Activated naive CD4-positive, alpha-beta T cell treated with anti-CD3 and anti-CD28 coated beads for 36 hours (primary cell): ENCODE data around the gene VEZT. TPM values are rescaled to one million over a fixed set of nuclear protein-coding genes. Genes with fewer than 3 reads are reported as not detected.
A peak's percentile ranks its signal among the peaks of the same experiment; 100 is the strongest.

Experiments used
- CTCF ChIA-PET: fragments of 350-600 bp; sonication (Branson Sonifier 250); formaldehyde crosslinking; loops from one replicate; lab custom pipeline; 2021; ENCODE audit warnings: antibody characterized with exemption; lab: Charles Lee
- DNase-seq: peaks from one replicate; pipeline ENCODE4 v3.0.0-alpha.2; 2020
- H3K27ac Mint-ChIP-seq: one replicate; pipeline ENCODE4 v1.8.0; 2021; ENCODE audit warnings: mild to moderate bottlenecking, mixed read lengths
- H3K27me3 Mint-ChIP-seq: one replicate; pipeline ENCODE4 v1.8.0; 2021; ENCODE audit warnings: low read depth, mixed read lengths
- H3K36me3 Mint-ChIP-seq: one replicate; pipeline ENCODE4 v1.8.0; 2021; ENCODE audit warnings: low read depth, mixed read lengths
- H3K4me1 Mint-ChIP-seq: one replicate; pipeline ENCODE4 v1.8.0; 2021; ENCODE audit warnings: low read depth, mixed read lengths
- H3K4me3 Mint-ChIP-seq: one replicate; pipeline ENCODE4 v1.8.0; 2021; ENCODE audit warnings: mild to moderate bottlenecking, moderate library complexity, mixed read lengths
- H3K9me3 Mint-ChIP-seq: one replicate; pipeline ENCODE4 v1.8.0; 2021; ENCODE audit warnings: mixed read lengths
- intact Hi-C: fragments of 100-400 bp; cut with micrococcal nuclease; formaldehyde crosslinking; loops from one replicate; pipeline ENCODE4 v1.15.1; 2023
- total RNA-seq, 2 experiments: library from RNA; stranded (reverse); gene quantifications; one replicate each; pipeline ENCODE4 v1.2.3, GENCODE V29; 2021

Gene VEZT
- total RNA-seq: 10 to 100 TPM; 41.3 to 42.5 TPM

DNA sequence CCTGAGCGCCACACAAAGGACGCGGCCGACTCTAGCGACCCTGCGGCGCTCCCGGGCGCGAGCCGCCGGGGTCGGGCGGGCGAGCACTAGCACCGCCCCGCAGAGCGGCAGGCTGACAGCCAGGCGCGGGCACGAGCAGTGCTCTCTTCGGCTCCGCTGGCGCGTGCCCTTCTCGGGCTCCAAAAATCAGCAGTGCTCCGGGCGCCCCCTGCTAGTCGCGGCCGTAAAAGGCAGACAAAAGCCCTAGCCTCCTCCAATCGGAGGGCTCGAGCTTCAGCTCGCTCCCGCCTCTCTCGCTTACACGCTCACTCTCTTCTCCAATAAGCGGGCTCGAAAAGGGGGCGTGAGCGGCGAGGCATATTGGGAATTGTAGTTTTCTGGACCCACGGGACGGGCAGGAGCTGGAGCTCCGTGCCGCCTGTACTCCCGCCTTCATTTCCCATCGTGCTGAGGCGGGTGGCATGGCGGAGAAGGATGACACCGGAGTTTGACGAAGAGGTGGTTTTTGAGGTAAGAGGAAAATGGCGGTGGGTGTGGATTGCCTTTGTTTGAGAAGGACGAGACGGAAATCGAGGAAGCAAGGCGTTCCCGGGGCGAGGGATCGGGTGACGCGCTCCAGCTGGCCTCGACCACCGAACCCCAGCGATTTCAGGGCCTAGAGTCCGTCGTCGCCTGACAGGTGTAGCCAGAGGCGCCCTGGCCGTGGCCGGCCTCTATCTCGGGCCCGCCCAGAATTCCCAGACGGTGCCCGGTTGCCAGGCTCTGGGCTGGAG is at the start of gene VEZT, which contains the start of gene FGD6:
TSS of gene VEZT (plus strand) at position 431 of the 773 bp plus-strand sequence. CDS start at position 475, 44 bp downstream.
TSS of gene FGD6 (minus strand) at position 91 of the 773 bp plus-strand sequence. CDS start 227 bp downstream, outside the sequence.
- CTCF ChIA-PET: interaction anchor here (0.6 to 1.5 kb wide), 5 partner anchors 9 to 312 kb away, joined by 3 to 10 read pairs (median 3); no protein-coding TSS in a partner anchor
- intact Hi-C loops: loop anchor here (1.0 to 5.0 kb wide), 16 partner anchors 100 to 1540 kb away; partner anchors contain the start of genes AMDHD1, CCDC38, CEP83 and CRADD
- no peaks in the 10 kb centered on the region for H3K27me3 Mint-ChIP-seq

GRCh38 chr12:95168746-95169145 is 48.9 kb upstream of the VEZT start:
- intact Hi-C loops: no loop called here

More for the DNA sequence above, at the start of gene VEZT, which contains the start of gene FGD6:
- Mint-ChIP-seq H3K36me3 (no peaks in the 10 kb centered on the region), H3K4me1 (peaks cover 30% of the 10 kb centered on the region), H3K4me3 (peak within 1 kb of the TSS; percentile 98), H3K27ac (peak within 1 kb of the TSS; percentile 97), H3K9me3 (no peaks in the 10 kb centered on the region)
- DNase-seq: peak; percentile 99

GRCh38 chr12:95169368-95169767 is 48.2 kb upstream of the VEZT start:
- no peak overlapping the region for H3K27ac Mint-ChIP-seq
- no peaks in the 10 kb centered on the region for H3K27me3 Mint-ChIP-seq
- intact Hi-C loops: no loop called here
- no peaks in the 10 kb centered on the region for H3K9me3 Mint-ChIP-seq
- no peak for DNase-seq
- H3K36me3 Mint-ChIP-seq: no peaks in the 10 kb centered on the region
- no peak overlapping the region for H3K4me3 Mint-ChIP-seq
- no peaks in the 10 kb centered on the region for H3K4me1 Mint-ChIP-seq
- CTCF ChIA-PET: no interaction called here

More at GRCh38 chr12:95168746-95169145, 48.9 kb upstream of the VEZT start:
- Mint-ChIP-seq H3K27me3 (no peaks in the 10 kb centered on the region), H3K36me3 (no peaks in the 10 kb centered on the region), H3K27ac (no peak overlapping the region), H3K4me3 (no peak overlapping the region), H3K4me1 (no peaks in the 10 kb centered on the region), H3K9me3 (no peaks in the 10 kb centered on the region)
- no peak for DNase-seq
- CTCF ChIA-PET: interaction anchor here (0.6 kb wide), 1 partner anchor 70 kb away, joined by 3 read pairs; no protein-coding TSS in a partner anchor

DNA sequence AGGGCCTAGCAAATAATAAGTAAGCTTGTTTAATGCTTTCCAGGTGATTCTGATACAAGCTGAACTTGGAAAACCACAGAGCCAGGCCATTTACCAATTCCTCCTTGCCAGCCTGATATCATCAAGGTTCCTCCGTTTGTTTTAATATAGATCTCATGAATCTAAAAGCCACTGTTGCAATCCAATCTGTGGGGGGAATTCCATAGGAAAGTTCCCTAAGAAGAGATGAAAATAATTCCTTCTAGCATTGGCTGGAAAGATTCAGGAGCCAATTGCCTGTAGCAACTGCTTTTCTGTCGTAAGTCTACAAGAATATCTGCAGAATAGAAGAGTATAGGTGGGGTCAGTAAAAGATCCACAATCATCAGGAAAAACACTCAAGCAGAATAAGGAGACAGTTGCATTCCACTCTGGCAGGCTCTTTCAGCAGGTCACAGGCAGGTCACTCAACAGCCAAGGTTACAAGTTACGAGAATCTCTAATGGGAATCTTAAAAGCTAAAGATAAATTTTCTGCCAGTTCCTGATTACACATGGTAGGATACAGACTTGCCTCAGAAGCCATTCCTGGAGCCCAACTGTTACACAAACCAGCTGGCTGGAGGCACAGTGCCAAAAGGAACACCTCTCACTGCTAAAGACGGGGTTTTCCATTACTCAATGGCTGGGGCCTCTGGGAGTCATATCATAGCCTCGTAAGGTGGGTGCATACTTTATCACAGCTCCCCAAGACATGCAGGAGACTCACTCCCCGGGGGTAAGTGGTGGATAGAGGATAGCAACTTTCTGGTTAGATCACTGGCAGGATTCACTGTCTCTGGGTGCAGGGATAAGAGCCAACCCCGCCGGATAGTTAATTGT is 44.0 kb upstream of the VEZT start:
- DNase-seq: no peak
- Mint-ChIP-seq H3K4me1 (no peaks in the 10 kb centered on the region), H3K27me3 (no peaks in the 10 kb centered on the region), H3K36me3 (no peaks in the 10 kb centered on the region), H3K4me3 (no peak overlapping the region), H3K27ac (no peak overlapping the region), H3K9me3 (no peaks in the 10 kb centered on the region)
- intact Hi-C loops: no loop called here
- CTCF ChIA-PET: no interaction called here

DNA sequence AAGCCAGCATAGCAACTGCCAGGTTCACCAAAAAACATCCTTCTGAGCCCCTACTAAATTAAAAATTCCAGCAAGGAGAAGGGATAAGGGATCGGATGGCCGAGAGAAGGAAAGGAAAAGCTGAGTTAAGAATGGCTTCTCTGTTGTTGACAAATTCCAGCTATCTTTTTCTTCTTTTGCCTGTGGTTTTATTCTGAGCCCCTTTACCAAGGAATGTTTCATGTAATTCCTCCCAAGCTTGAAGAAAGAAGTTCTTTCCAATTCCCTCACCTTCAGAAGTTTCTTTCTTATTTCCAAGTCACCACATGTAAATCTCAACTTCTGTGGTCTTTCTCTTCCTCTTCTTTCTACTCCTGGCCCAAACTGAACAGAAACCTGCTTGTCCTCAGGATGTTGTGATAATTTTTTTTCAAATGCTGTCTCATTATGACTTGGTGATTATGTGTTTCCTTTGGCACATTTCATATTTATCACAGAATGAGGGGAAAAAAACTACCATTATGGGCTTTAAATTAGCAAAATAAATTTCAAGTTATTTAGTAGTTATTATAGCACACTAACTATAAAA is 40.3 kb upstream of the VEZT start:
- intact Hi-C loops: no loop called here
- Mint-ChIP-seq H3K9me3 (no peaks in the 10 kb centered on the region), H3K27me3 (no peaks in the 10 kb centered on the region), H3K27ac (no peak overlapping the region), H3K4me3 (no peak overlapping the region), H3K4me1 (no peaks in the 10 kb centered on the region), H3K36me3 (no peaks in the 10 kb centered on the region)
- CTCF ChIA-PET: no interaction called here
- DNase-seq: no peak

DNA sequence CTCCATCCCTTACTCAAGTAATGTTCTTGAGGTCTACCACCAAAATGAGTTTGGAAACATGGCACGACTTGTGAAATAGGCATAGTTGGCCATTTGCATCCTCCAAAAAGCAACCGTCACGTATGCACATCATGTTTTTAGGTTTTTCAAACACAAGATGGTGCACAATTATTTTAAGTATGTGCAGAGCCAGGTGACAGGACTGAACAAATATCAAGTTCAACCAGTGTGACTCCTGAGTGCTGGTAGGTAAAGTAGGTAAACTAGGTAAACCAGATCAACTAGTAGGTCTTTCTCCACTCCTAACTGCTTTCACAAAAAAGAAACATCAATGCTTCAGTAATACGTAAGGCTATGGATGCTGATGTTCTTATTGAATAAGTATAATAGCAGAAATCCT is 39.5 kb upstream of the VEZT start:
- DNase-seq: no peak
- H3K4me1 Mint-ChIP-seq: no peaks in the 10 kb centered on the region
- no peak overlapping the region for H3K4me3 Mint-ChIP-seq
- H3K27me3 Mint-ChIP-seq: no peaks in the 10 kb centered on the region
- no peak overlapping the region for H3K27ac Mint-ChIP-seq
- CTCF ChIA-PET: no interaction called here
- intact Hi-C loops: no loop called here
- H3K36me3 Mint-ChIP-seq: no peaks in the 10 kb centered on the region
- no peaks in the 10 kb centered on the region for H3K9me3 Mint-ChIP-seq

GRCh38 chr12:95179011-95179410 is 38.6 kb upstream of the VEZT start:
- CTCF ChIA-PET: no interaction called here

GRCh38 chr12:95181103-95181502 is 36.5 kb upstream of the VEZT start:
- Mint-ChIP-seq H3K4me3 (no peak overlapping the region), H3K9me3 (no peaks in the 10 kb centered on the region), H3K27ac (no peak overlapping the region), H3K27me3 (no peaks in the 10 kb centered on the region), H3K36me3 (no peaks in the 10 kb centered on the region), H3K4me1 (no peaks in the 10 kb centered on the region)
- CTCF ChIA-PET: no interaction called here
- intact Hi-C loops: no loop called here
- no peak for DNase-seq

More at GRCh38 chr12:95179011-95179410, 38.6 kb upstream of the VEZT start:
- Mint-ChIP-seq H3K27ac (no peak overlapping the region), H3K4me1 (no peaks in the 10 kb centered on the region), H3K9me3 (no peaks in the 10 kb centered on the region), H3K36me3 (no peaks in the 10 kb centered on the region), H3K4me3 (no peak overlapping the region), H3K27me3 (no peaks in the 10 kb centered on the region)
- no peak for DNase-seq
- intact Hi-C loops: no loop called here

- Mint-ChIP-seq H3K9me3 (no peaks in the 10 kb centered on the region), H3K27me3 (no peaks in the 10 kb centered on the region), H3K4me3 (no peak overlapping the region), H3K36me3 (no peaks in the 10 kb centered on the region), H3K27ac (no peak overlapping the region), H3K4me1 (no peaks in the 10 kb centered on the region)
- CTCF ChIA-PET: no interaction called here
- DNase-seq: peak; percentile 15
- intact Hi-C loops: no loop called here
Observed at GRCh38 chr12:95182868-95183415, 34.7 kb upstream of the VEZT start.

- Mint-ChIP-seq H3K4me1 (no peaks in the 10 kb centered on the region), H3K9me3 (no peaks in the 10 kb centered on the region), H3K27me3 (no peaks in the 10 kb centered on the region), H3K4me3 (no peak overlapping the region), H3K36me3 (no peaks in the 10 kb centered on the region), H3K27ac (no peak overlapping the region)
- CTCF ChIA-PET: no interaction called here
- no peak for DNase-seq
- intact Hi-C loops: no loop called here
Observed at GRCh38 chr12:95184121-95184520, 33.5 kb upstream of the VEZT start.

GRCh38 chr12:95185072-95185471 is 32.5 kb upstream of the VEZT start:
- Mint-ChIP-seq H3K27me3 (no peaks in the 10 kb centered on the region), H3K27ac (no peak overlapping the region), H3K9me3 (no peaks in the 10 kb centered on the region), H3K4me3 (no peak overlapping the region), H3K36me3 (no peaks in the 10 kb centered on the region), H3K4me1 (no peaks in the 10 kb centered on the region)
- no peak for DNase-seq
- CTCF ChIA-PET: no interaction called here
- intact Hi-C loops: no loop called here

DNA sequence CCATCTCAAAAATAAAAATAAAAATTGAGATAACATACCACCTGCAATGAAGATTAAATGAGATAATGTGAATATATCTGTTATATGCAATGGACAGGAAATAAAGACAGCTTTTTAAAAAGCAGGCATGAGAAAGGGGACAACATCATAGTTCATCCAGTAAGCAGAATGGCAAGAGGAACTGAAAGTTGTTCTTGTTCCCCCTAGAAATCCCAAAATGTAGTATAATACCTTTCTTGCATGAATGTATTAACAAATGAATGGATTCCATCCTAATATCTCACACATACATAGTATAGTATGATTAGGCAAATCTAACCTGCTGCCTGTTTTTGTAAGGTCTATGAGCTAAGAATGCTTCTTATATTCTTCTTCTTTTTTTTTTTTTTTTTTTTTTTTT is 31.8 kb upstream of the VEZT start:
- Mint-ChIP-seq H3K9me3 (no peaks in the 10 kb centered on the region), H3K4me3 (no peak overlapping the region), H3K27me3 (no peaks in the 10 kb centered on the region), H3K4me1 (no peaks in the 10 kb centered on the region), H3K36me3 (no peaks in the 10 kb centered on the region), H3K27ac (no peak overlapping the region)
- no peak for DNase-seq
- intact Hi-C loops: no loop called here
- CTCF ChIA-PET: interaction anchor here (1.1 kb wide), 1 partner anchor 69 kb away, joined by 3 read pairs; no protein-coding TSS in a partner anchor
